HCT116 (cell line): ENCODE measurements around the gene HHAT. TPM values are rescaled to one million over a fixed set of nuclear protein-coding genes. Genes with fewer than 3 reads are reported as not detected.

ENCODE experiments used
- ATAC-seq: fragments of 200-7000 bp; cut with Tn5 transposase; 2 replicates; pipeline ENCODE4 v1.9.1; 2020; ENCODE audit warnings: mild to moderate bottlenecking, moderate library complexity
- BruUV-seq: library from RNA; stranded (reverse); fragments of 400-500 nt; replicated peaks from 2 replicates; lab custom pipeline; 2021; lab: Mats Ljungman, UMichigan
- CTCF ChIA-PET: fragments of 300-600 bp; sonication (Branson Sonifier 250); formaldehyde crosslinking; loops from one replicate; lab custom pipeline; 2021; ENCODE audit warnings: antibody characterized with exemption; lab: Charles Lee
- POLR2A ChIA-PET: fragments of 300-600, 350-600 bp; sonication (Branson Sonifier 250); formaldehyde crosslinking; loops from one replicate; lab custom pipeline; 2021; ENCODE audit warnings: antibody characterized with exemption; lab: Charles Lee
- RAD21 ChIA-PET, 2 experiments: fragments of 300-600 bp; sonication (Branson Sonifier 250); formaldehyde crosslinking; loops; one replicate each; lab custom pipeline; 2023; ENCODE audit warnings: low total read pairs in 2 of 2; ENCODE audit not compliant: uncharacterized antibody in 2 of 2, unreplicated experiment in 2 of 2, low non-redundant PET in 1 of 2; lab: Charles Lee
- DNase-seq: peaks from one replicate; pipeline ENCODE4 v3.0.0-alpha.2; 2010; ENCODE audit warnings: low read depth, low spot score
- H2AFZ ChIP-seq: fragments of 200-600 bp; shearing (Covaris generic), sonication (generic); 2 replicates; pipeline ENCODE4 v1.6.1; 2017; ENCODE audit warnings: low read depth, mixed run types, mixed read lengths, antibody characterized with exemption, low read length; ENCODE audit not compliant: poor library complexity, severe bottlenecking
- H3K27ac ChIP-seq: 2 replicates; pipeline ENCODE4 v1.5.1; 2012; ENCODE audit warnings: low read depth, low read length
- H3K27me3 ChIP-seq: fragments of 200-600 bp; sonication (generic); 2 replicates; pipeline ENCODE4 v1.6.1; 2016; ENCODE audit warnings: mixed run types, low read length, mixed read lengths; ENCODE audit not compliant: insufficient read depth
- H3K36me3 ChIP-seq, 2 experiments: fragments of 200-500 bp in 1 of 2; fragments of 200-600 bp in 1 of 2; sonication (Bioruptor generic) in 1 of 2; sonication (generic) in 1 of 2; 2 replicates each; pipeline versions ENCODE4 v1.5.1 to v1.6.1; 2014 to 2016; ENCODE audit warnings: low read length in 2 of 2, inconsistent platforms in 1 of 2, mixed read lengths in 1 of 2, mixed run types in 1 of 2; ENCODE audit not compliant: insufficient read depth in 2 of 2, control insufficient read depth in 1 of 2
- H3K4me1 ChIP-seq, 2 experiments: fragments of 200-600 bp in 1 of 2; sonication (generic) in 1 of 2; 2 replicates each; pipeline versions ENCODE4 v1.5.1 to v1.6.1; 2012 to 2017; ENCODE audit warnings: low read length in 2 of 2, inconsistent platforms in 1 of 2, mild to moderate bottlenecking in 1 of 2, mixed read lengths in 1 of 2, mixed run types in 1 of 2, moderate library complexity in 1 of 2; ENCODE audit not compliant: insufficient read depth in 2 of 2, control insufficient read depth in 1 of 2
- H3K4me2 ChIP-seq: fragments of 200-600 bp; sonication (generic); 2 replicates; pipeline ENCODE4 v1.6.1; 2017; ENCODE audit warnings: mixed run types, low read length, mixed read lengths
- H3K4me3 ChIP-seq, 2 experiments: fragments of 200-600 bp in 1 of 2; sonication (generic) in 1 of 2; replicated peaks in 1 of 2; 2 replicates each; pipeline ENCODE4 v1.5.1; 2011 to 2016; ENCODE audit warnings: low read length in 2 of 2, control low read depth in 1 of 2, low read depth in 1 of 2, mild to moderate bottlenecking in 1 of 2, mixed read lengths in 1 of 2, mixed run types in 1 of 2
- H3K79me2 ChIP-seq: fragments of 200-600 bp; sonication (generic); 2 replicates; pipeline ENCODE4 v1.6.1; 2017; ENCODE audit warnings: mild to moderate bottlenecking, mixed run types, low read length, moderate library complexity, mixed read lengths; ENCODE audit not compliant: insufficient read depth
- H3K9ac ChIP-seq: fragments of 200-600 bp; sonication (generic); 2 replicates; pipeline ENCODE4 v1.6.1; 2016; ENCODE audit warnings: low read length, mixed read lengths
- H3K9me2 ChIP-seq: fragments of 200-600 bp; sonication (generic), shearing (Covaris generic); 2 replicates; pipeline ENCODE4 v1.6.1; 2017; ENCODE audit warnings: mixed run types, mild to moderate bottlenecking, moderate library complexity; ENCODE audit not compliant: insufficient read depth
- H3K9me3 ChIP-seq, 2 experiments: fragments of 200-500 bp in 1 of 2; fragments of 200-600 bp in 1 of 2; sonication (Bioruptor generic) in 1 of 2; sonication (generic) in 1 of 2; 2 replicates each; pipeline ENCODE4 v1.6.1; 2014 to 2017; ENCODE audit warnings: low read length in 2 of 2, mixed read lengths in 2 of 2, inconsistent platforms in 1 of 2, low read depth in 1 of 2, mild to moderate bottlenecking in 1 of 2, mixed run types in 1 of 2, moderate library complexity in 1 of 2; ENCODE audit not compliant: control insufficient read depth in 1 of 2, insufficient read depth in 1 of 2
- H4K20me1 ChIP-seq: fragments of 200-600 bp; sonication (generic), shearing (Covaris generic); 2 replicates; pipeline ENCODE4 v1.6.1; 2017; ENCODE audit warnings: mixed run types, mild to moderate bottlenecking, moderate library complexity; ENCODE audit not compliant: insufficient read depth
- ATF3 ChIP-seq: IDR thresholded peaks from 2 replicates; pipeline ENCODE4 v1.6.1; 2012
- CEBPB ChIP-seq: IDR thresholded peaks from 2 replicates; pipeline ENCODE4 v1.6.1; 2012; ENCODE audit warnings: low read depth
- EZH2 ChIP-seq: fragments of 200-600 bp; sonication (generic); IDR thresholded peaks from 2 replicates; pipeline ENCODE4 v1.6.1; 2017; ENCODE audit warnings: antibody characterized with exemption, mixed run types
- FOSL1 ChIP-seq: IDR thresholded peaks from 2 replicates; pipeline ENCODE4 v1.6.1; 2012; ENCODE audit warnings: low read depth
- JUND ChIP-seq: IDR thresholded peaks from 2 replicates; pipeline ENCODE4 v1.6.1; 2012
- POLR2A ChIP-seq: IDR thresholded peaks from 2 replicates; pipeline ENCODE4 v1.7.0; 2011; ENCODE audit warnings: borderline replicate concordance; ENCODE audit not compliant: insufficient read depth, insufficient read length; ENCODE audit errors: extremely low read depth
- RAD21 ChIP-seq: IDR thresholded peaks from 2 replicates; pipeline ENCODE4 v1.6.1; 2012; ENCODE audit warnings: low read depth, mild to moderate bottlenecking
- SRF ChIP-seq: IDR thresholded peaks from 2 replicates; pipeline ENCODE4 v1.6.1; 2012; ENCODE audit warnings: low read depth
- YY1 ChIP-seq: IDR thresholded peaks from 2 replicates; pipeline ENCODE4 v1.6.1; 2011; ENCODE audit warnings: low read length, low read depth, moderate library complexity, mild to moderate bottlenecking; ENCODE audit not compliant: insufficient replicate concordance; ENCODE audit errors: extremely low read depth
- ZBTB33 ChIP-seq: IDR thresholded peaks from 2 replicates; pipeline ENCODE4 v1.6.1; 2011; ENCODE audit warnings: mild to moderate bottlenecking, low read length, moderate library complexity; ENCODE audit not compliant: insufficient replicate concordance; ENCODE audit errors: extremely low read depth
- ZNF274 ChIP-seq: fragments of 200-500 bp; sonication (Bioruptor generic); IDR thresholded peaks from 2 replicates; pipeline ENCODE4 v1.6.1; 2014; ENCODE audit warnings: mild to moderate bottlenecking, low read depth, low read length, inconsistent platforms
- intact Hi-C: fragments of 100-400 bp; cut with micrococcal nuclease; formaldehyde crosslinking; loops from 2 replicates; pipeline ENCODE4 v1.10.0; 2022
- total RNA-seq: library from RNA; stranded (reverse); gene quantifications from one replicate; pipeline ENCODE4 v1.2.1, GENCODE V29; 2021; ENCODE audit not compliant: unreplicated experiment

Gene HHAT
- total RNA-seq, 1 experiment from 2014 or later: 2.7 TPM

- no TSS peak for BruUV-seq
- no peak overlapping the region for H3K4me2 ChIP-seq
- RAD21 ChIA-PET: no interaction called here
- CTCF ChIA-PET: no interaction called here
- H3K36me3 ChIP-seq: no peaks in the 10 kb centered on the region
- no peak overlapping the region for H3K27ac ChIP-seq
- H3K9me3 ChIP-seq: no peaks in the 10 kb centered on the region
- H2AFZ ChIP-seq: no peak overlapping the region
- H3K9ac ChIP-seq: no peak overlapping the region
- no peaks in the 10 kb centered on the region for H3K9me2 ChIP-seq
- peaks cover 13% of the 10 kb centered on the region; the same call in 1 of the 2 replicates for H3K27me3 ChIP-seq
- no peaks in the 10 kb centered on the region for H4K20me1 ChIP-seq
- DNase-seq (no peak), ATAC-seq (no peak)
- no peaks in the 10 kb centered on the region for H3K79me2 ChIP-seq
- no peaks in the 10 kb centered on the region for H3K4me1 ChIP-seq
- intact Hi-C loops: no loop called here
- no peak for TF ChIP-seq YY1
- no peak for TF ChIP-seq EZH2
- H3K4me3 ChIP-seq: no peak overlapping the region
- POLR2A ChIA-PET: no interaction called here
Observed at GRCh38 chr1:210626341-210626740, 297.6 kb downstream of the HHAT start.

DNA sequence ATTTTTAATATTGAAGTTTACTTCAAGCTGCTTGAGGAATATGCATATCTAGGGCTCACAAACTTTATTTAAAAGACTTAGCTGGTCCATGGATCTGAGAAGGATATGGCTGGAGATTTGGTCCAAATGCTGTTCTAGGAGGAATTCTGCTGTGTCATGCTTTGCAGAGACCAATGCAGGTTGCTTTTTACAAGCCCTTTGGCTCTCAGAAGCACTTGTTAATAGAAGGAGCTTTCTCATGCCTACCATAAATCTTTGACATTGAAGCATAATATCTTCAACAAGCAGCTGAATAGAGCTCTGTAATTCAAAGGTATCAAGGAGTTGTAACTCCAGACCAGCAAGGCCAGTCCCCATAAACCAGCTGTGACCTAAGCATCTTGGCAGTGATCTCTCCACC lies 299.1 kb downstream of the HHAT start:
- H3K9ac ChIP-seq: no peak overlapping the region
- TF ChIP-seq JUND: no peak
- no peak for TF ChIP-seq ZNF274
- TF ChIP-seq RAD21: no peak
- no peak for TF ChIP-seq YY1
- TF ChIP-seq SRF: no peak
- TF ChIP-seq CEBPB: no peak
- TF ChIP-seq POLR2A: no peak
- no peak for TF ChIP-seq ZBTB33
- TF ChIP-seq ATF3: no peak
- TF ChIP-seq FOSL1: no peak
- no TSS peak for BruUV-seq
- ChIA-PET RAD21 (no interaction called here), CTCF (no interaction called here), POLR2A (no interaction called here)
- no peak overlapping the region for H3K27ac ChIP-seq
- H3K4me3 ChIP-seq: no peak overlapping the region
- H3K79me2 ChIP-seq: no peaks in the 10 kb centered on the region
- H3K27me3 ChIP-seq: peaks cover 6% of the 10 kb centered on the region; the same call in 1 of the 2 replicates
- intact Hi-C loops: no loop called here
- no peaks in the 10 kb centered on the region for H3K9me3 ChIP-seq
- H2AFZ ChIP-seq: no peak overlapping the region
- DNase-seq (no peak), ATAC-seq (no peak)
- no peaks in the 10 kb centered on the region for H4K20me1 ChIP-seq
- H3K4me2 ChIP-seq: no peak overlapping the region
- no peaks in the 10 kb centered on the region for H3K4me1 ChIP-seq
- no peaks in the 10 kb centered on the region for H3K9me2 ChIP-seq
- no peaks in the 10 kb centered on the region for H3K36me3 ChIP-seq
